Measurements from ENCODE around the gene MED25.
A peak's percentile ranks its signal among the peaks of the same experiment; 100 is the strongest.

Gene MED25

GRCh38 chr19:49875177-49875576 is 57.1 kb downstream of the MED25 start:
- no peak for DNase-seq

- DNase-seq, result peak; percentile 68 to 70
Observed at GRCh38 chr19:49875857-49876421, 57.9 kb downstream of the MED25 start.

GRCh38 chr19:49876422-49877019 is 58.4 kb downstream of the MED25 start:
- DNase-seq, result peak; percentile 95 to 97

GRCh38 chr19:49877020-49877878 is 59.2 kb downstream of the MED25 start, which contains the start of the genes AKT1S1 and TBC1D17:
AKT1S1 (minus strand) TSS chr19:49877355; CDS start chr19:49873295, 4,060 bp downstream.
TBC1D17 (plus strand) TSS chr19:49877702; CDS start chr19:49877724, 22 bp downstream.
- DNase-seq, result peak; percentile 96 to 98

GRCh38 chr19:49877879-49878743 is 60.0 kb downstream of the MED25 start:
- peak; percentile 99 for DNase-seq

- no peak for DNase-seq
Observed at GRCh38 chr19:49878744-49879070, 60.6 kb downstream of the MED25 start.

GRCh38 chr19:49879243-49879963 is 61.3 kb downstream of the MED25 start:
- no peak for DNase-seq

GRCh38 chr19:49880162-49880869 is 62.2 kb downstream of the MED25 start:
- DNase-seq, result no peak

- DNase-seq, result no peak
Observed at GRCh38 chr19:49881186-49881585, 63.1 kb downstream of the MED25 start.

- no peak for DNase-seq
Observed at GRCh38 chr19:49881672-49882394, 63.7 kb downstream of the MED25 start.

- no peak for DNase-seq
Observed at GRCh38 chr19:49882643-49883042, 64.6 kb downstream of the MED25 start.

GRCh38 chr19:49883094-49883493 is 65.0 kb downstream of the MED25 start:
- no peak for DNase-seq

GRCh38 chr19:49884109-49884508 is 66.0 kb downstream of the MED25 start:
- no peak for DNase-seq

- no peak for DNase-seq
Observed at GRCh38 chr19:49884760-49885159, 66.7 kb downstream of the MED25 start.
